GM19351 (cell line): ENCODE measurements around the gene SLC5A6.
"Not testable (repeated sequence)": the region's sequence is repeated elsewhere in the genome, so short reads cannot be mapped to it uniquely, and the experiment has no call there.

Experiments
- ATAC-seq: cut with Tn5 transposase; IDR thresholded peaks from one replicate; pipeline ENCODE4 v1.9.1; 2021; ENCODE audit warnings: mild to moderate bottlenecking, moderate library complexity; ENCODE audit not compliant: unreplicated experiment

The SLC5A6 gene

DNA sequence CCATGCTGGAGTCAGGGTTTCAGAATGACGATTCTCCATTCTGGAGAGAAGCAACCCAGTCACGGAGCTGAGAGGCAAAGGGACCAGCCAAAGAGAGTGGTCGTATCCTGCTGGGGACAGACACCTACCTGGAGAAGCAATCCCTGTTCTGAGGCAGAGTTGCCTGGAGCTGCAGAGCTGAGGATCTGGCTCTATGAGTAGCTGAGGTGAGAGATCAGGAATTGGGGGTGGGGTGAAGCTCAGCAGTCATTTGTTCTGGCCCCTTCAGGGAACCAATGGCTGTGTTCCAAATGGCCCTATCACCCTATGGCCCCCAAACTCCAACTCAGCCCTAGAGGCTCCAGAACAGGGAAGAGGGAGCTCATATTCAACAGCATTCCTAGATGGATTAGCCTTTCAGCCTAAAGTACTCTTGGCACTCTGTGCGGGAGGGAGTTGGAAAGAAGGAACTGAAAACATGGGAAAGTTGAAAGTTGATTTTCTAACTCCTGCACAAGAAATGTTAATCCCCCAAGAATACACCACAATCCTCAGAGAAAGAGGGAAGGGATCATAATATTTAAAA is 3.5 kb downstream of the SLC5A6 start:
- ATAC-seq, result no peak

DNA sequence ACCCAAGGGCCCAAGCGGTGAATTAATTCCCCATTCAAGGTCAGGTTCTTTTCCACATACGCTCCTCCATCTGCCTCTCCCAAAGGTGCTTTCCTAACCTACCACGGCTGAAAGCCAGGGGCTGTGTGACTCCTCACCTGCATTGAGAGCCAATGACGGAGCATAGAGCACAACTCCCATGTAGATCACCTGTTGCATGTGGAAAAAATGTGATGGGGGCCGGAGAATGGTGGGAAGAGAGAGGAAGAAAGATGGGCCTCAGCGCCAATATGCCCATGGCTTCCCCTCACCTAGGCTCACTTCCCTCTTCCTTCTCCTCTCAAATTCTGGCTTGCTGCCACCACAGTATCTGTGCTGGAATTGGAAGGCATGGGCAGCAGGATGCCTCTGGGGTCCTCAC is 5.7 kb downstream of the SLC5A6 start:
- ATAC-seq, result no peak

DNA sequence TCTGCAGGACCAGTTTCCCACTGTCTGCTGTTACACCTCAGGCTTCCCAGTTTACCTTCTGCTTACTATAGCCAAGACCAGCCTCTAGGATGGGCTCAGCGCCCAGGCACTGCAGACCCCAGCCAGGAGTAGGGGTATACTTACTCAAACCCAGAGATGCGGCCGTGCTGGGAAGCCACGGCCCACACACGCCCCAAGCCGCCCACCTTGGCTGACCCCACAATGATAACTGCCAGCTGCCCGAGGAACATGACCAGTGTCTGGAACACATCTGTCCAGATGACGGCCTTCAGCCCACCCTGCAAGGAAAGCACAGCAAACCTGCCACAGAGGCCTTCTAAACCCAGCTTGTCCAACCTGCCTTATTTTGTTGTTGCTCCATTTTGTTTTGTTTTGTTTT is 6.9 kb downstream of the SLC5A6 start:
- ATAC-seq, result no peak

DNA sequence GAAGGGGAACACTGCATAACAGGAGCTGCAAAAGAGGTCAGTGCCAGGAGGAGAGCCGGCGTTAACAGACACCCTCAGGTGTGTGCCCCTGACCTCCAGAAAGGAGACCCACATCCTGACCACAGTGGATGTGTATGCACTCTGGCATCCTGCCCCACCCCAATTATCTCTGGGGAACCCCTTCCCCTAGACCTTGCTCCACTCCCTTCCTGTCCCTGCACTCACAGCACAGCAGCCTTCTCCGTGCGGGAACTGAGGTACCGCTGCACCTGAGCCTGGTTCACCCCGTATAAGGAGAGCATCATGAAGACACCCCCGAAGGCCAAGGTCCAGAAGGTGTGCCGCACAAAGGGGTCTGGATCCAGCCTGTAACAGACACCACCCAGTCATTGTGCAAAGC is 7.5 kb downstream of the SLC5A6 start:
- ATAC-seq, result no peak

DNA sequence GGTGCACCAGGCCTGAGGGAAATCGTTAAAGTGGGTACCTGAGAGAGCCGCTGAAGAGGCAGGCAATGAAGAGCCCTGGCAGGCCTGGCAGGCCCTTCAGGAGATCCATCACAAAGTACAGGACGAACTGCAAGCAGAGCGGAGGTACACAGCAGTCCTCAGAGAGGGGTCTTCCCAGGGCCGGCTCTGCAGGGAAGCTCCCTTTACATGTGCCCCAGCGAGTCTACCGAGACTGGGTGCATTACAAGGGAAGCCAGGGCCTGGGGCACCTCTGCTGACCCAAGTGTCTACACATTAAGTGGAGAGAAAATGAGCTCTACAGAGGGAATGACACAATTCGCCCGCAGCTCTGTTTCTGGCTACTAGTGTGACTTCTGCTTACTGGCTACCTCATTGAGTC is 8.3 kb downstream of the SLC5A6 start:
- ATAC-seq, result no peak

DNA sequence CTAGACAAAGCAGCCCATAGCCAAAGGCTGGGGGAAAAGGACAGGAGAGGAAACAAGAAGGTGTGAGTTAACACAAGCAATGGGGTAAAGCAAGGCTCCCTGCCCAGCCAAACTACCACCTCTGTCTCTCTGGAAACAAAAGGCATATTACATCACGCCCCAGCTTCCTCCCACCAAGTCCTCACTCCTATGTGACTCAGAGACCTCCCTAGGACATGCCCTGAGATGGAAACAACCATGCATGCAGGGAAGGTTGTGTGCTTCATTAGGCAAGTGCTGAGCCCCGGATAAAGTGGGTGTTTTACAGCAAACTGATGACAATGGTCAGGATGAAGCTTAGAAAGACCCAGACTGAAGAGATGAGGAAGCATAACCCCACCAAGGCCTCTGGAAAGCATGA is 9.2 kb downstream of the SLC5A6 start:
- no peak for ATAC-seq

DNA sequence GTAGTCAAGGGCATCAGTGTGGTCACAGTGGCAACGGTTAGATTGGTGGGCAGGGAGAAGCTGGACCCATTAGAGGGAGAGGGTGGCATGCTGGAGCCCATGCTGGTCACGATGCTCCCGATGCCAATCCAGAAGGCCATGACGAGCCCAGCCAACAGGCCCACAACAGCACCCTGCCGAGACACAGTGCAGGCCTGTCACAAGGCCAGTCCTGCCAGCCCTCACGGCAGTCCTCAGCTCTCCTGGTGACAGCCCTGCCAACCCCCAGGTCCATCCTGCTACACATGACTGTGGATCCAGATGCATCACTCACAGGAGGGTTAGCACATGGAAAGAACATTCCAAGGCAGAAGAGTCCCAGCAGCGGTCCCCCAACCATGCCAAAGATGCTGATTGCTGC is 10.4 kb downstream of the SLC5A6 start:
- no peak for ATAC-seq

DNA sequence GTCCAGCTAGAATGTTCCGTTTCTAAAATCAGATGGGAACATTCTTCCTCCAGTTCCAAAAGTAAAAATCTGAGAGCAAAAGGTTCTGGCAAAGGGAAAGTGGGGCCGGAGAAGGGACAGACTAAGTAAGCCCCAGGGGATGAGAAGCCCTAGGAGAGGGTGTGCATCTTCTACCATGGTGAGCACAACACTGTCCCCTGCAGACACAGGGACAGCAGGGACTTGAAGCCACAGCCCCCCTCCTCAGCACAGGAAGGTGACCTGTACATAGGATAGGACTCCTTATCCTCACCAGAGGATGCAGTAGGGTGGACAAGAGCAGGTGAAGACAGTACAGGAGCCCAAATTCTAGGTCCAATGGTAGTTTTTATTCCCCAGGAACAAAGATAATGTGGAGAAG is 12.8 kb downstream of the SLC5A6 start:
- ATAC-seq, result no peak

DNA sequence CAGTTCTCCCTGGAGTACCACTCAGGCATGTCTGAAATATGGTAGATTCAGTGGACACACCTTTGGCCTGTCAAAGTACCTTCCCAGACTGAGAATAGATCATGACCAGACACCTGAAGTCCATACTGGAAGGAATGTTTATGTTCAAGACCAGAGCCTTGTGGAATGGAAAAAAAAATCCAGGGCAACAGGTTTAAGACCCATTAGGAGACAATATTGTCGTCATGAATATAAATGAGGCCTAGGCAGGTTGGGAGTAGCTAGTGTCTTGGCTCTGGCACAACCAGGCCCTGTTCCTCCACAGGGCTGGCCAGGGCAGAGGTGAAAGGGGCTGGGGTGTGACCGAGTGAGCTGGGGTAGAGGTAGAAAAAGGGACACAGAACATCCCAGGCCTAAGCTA is 13.4 kb downstream of the SLC5A6 start:
- no peak for ATAC-seq

DNA sequence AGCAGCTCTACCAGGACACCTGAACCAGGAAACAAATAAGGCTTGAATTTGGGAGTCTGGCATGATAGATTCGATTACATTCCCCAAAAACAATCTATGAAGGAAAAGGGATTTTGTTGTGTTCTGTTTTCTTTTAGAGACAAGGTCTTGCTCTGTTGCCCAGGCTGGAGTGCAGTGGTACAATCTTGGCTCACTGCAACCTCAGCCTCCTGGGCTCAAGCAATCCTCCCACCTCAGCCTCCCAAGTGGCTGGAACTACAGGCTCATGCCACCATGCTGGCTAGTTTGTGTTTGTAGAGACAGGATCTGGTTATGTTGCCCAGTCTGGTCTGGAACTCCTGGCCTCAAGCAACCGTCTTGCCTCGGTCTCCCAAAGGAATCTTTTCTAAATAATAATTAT is 14.0 kb downstream of the SLC5A6 start:
- not testable (repeated sequence) for ATAC-seq

DNA sequence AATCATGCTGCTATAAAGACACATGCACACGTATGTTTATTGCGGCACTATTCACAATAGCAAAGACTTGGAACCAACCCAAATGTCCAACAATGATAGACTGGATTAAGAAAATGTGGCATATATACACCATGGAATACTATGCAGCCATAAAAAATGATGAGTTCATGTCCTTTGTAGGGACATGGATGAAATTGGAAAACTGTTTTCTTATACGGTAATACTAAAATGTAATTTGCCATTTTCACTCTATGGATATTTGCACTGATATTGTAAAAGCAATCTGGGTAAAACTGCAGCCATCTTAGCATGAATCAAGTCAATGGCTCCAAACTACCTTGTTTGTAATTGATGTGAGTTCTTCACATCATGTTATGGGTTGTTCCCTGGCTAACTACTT is 16.3 kb downstream of the SLC5A6 start:
- ATAC-seq, result not testable (repeated sequence)

DNA sequence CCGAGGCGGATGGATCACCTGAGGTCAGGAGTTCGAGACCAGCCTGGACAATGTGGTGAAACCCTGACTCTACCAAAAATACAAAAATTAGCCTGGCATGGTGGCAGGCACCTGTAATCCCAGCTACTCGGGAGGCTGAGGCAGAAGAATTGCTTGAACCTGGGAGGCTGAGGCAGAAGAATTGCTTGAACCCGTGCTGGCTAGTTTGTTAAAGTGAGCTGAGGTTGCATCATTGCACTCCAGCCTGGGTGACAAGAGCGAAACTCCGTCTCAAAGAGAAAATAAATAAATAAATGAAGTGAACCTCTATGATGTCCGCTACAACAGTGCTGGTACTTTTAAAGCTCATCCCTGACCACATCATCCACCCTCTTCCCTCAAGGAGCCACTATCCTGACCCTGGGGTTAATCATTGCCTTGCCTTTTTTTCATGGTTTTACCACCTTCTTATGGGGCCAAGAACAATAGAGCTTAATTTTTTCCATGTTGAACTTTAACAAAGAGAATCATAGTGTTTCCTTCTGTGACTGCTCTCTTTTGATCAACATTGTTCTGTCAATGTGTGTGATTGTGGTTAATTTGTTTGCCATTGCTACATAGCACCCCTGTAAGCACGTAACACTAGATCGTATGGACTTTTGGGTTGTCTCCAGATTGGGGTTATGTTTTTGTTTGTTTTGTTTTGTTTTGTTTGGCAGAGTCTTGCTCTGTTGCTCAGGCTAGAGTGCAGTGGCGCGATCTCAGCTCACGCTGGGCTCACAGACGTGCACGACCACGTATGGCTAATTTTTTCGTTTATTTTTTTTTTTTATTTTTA is 17.3 kb downstream of the SLC5A6 start:
- no peak for ATAC-seq

DNA sequence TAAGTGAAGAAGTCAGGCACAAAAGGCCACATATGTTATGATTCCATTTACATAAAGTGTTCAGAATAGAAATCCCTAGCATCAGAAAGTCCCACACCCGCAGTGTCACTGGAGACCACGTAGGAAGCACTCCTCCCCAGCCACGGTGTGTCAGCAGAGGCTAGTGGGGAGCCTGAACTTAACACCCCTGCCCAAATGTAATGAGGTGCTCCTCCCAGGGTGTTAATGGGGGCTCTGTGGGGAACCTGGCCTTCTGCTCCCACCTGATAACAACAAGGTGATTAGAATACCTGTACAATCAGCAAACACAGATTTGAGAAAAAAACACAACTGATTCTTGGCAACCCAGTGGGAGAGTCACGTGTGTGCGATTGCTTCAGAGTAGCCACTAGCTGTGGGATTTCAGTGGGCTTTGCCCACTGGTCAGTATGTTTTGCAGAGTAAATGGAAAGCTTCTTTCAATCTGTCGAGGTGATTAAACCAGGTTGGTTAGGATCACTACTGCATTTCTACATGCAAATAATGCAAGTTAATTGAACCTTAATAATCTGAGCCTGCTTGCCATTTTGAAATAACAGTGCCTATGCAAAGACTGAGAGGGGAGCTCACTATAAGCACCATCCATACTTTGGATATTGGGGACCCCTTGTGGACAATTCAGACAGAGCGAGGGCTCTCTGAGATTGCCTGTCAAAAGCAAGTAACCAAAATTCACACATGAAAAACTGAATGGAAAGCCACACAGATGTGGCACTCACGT is 20.8 kb downstream of the SLC5A6 start:
- ATAC-seq, result peak; percentile 50

DNA sequence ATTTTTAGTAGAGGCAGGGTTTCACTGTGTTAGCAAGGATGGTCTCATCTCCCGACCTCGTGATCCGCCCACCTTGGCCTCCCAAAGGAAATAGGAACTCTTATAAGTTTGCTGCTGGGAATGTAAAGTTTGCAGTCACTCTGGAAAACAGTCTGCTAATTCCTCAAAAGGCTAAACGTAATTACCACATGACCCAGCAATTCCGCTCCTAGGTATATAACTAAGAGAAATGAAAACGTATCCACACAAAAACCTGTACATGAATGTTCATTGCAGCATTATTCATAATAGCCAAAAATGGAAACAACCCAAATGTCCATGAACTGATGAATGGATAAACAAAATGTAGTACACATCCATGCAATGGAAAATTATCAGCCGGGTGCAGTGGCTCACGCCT is 22.1 kb downstream of the SLC5A6 start:
- ATAC-seq, result no peak

DNA sequence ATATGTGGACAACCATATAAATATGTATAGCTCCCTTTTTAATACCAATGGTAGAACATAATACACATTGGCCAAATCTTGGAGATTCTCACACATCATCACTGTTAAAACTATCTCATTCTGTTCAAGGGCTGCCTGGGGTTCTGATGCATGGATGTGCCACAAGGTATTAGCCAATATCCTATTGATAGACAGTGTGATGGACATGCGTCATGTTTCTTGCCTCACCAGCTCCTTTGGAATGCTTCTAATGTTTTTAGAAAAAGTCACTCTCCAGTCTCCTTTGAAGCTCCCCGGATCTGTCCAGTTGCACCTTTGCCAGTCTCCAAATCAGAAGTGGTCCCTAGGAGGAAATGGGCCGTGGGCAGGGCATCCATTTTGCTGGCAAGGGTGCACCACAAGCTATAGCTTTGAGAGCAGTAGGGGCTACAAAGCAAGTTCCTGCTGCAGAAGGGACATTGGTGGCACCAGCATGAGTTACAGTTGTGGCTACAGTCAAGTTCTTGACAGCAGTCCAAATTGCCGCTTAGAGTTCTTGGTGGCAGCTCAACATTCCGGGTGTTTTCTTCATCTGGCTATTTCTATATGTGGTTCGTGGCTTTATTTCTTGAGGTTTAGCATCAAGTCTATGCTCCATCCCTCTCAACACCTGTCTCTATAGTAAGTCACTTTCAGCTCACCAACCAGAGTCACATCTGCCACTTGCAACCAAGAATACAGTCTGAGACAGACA is 25.3 kb downstream of the SLC5A6 start:
- no peak for ATAC-seq

DNA sequence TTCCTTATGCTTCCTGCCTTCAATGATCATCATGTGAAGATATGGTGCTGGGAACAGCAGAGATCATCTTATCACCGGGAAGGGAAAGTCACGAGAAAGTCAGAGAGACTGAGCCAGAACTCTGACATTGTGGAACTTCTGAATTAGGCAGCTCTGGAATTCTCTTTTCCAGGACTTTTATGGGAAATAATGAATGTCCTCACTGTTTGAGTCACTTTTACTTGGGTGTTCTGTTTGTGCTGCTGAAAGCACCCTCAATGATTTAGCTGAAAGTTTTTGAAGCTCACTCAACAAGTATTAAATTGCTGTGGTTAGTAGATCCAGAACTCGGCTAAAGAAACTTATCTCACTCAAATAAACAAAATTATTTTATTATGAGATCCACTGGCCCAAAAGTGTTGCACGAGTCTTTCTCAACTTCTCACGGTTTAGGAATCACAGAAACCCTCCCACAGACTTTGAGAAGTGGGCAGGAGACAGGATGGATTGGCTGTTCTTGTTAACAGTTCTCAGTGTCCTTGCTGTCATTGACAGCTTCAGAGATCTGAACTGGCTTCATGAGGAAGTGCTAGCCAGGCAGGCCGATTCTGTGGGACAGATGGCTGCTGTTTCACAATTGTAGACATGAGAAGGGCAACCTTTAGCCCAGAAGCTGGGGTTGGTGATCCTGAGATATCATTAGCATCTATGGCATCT is 26.6 kb downstream of the SLC5A6 start:
- ATAC-seq, result no peak

DNA sequence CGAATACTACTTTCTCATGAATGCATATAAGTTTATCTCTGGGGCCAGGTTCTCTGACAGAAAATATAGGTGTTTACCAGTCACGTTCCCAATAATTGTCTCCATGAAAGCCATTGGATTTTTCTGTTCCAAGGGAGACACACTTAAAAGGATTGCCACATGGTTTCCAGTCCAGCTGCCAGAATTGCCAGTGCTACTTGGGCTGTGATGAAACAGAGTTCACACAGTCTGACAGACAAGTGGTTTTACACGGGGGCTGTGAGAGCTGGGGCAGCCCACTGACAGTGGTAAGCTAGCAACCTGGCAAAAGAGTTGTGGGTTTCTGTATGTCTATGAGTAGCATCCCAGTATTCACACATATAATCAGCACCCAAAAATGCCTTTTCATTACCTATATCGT is 28.0 kb downstream of the SLC5A6 start:
- no peak for ATAC-seq

DNA sequence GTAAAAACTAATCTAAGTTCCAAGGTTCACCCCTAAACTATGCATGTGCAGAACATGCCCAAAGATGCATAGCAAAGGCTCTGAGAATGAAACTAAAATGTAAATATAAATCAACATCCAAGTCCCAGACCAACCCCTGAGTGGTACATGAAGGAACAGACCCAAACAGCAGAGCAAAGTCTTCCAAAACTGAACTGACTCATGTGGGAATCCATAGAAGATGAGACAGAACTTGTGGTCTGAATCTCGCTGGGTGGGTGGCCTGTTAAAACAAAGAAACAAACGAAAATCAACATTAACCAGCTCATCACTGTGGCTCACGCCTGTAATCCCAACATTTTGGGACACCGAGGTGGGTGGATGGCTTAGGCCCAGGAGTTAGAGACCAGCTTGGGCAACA is 29.7 kb downstream of the SLC5A6 start:
- ATAC-seq, result no peak

DNA sequence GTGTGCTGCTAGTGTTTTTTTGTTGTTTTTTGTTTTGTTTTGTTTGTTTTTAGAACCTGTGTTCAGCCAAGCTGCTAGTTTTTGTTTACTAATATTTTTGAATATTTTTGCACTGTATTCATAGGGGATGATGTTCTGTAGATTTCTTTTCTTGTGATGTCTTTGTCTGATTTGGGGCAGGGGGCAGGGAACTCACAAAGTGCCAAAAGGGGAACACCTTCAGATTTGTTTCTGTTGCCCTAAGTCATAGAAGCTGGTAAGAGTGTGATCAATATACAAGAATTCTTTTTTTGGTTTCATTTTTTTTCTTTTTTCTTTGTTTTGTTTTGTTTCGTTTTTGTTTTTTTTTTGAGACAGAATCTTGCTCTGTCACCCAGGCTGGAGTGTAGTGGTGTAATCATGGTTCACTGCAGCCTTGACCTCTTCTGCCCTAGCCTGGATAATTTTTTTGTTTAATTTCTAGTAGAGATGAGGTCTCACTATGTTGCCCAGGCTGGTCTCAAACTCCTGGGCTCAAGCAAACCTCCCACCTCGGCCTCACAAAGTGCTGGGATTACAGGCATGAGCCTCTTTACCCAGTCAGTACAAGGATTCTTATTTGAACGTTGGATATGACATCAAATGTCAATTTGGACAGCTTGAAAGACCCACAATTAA is 32.6 kb downstream of the SLC5A6 start:
- no peak for ATAC-seq

DNA sequence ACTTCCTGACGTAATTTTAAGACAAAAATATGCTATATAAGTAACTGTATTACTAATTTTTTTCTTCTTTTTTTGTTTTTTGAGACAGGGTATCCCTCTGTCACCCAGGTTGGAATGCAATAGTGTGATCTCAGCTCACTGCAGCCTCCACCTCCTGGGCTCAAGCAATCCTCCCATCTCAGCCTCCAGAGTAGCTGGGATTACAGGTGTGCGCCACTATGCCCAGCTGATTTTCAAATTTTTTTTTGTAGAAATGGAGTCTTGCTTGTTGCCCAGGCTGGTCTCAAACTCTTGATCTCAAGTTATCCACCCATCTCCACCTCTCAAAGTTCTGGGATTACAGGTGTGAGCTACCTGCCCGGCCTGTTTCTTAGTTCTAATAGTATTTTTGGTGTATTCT is 33.6 kb downstream of the SLC5A6 start:
- no peak for ATAC-seq
